Measurements from ENCODE around the gene EIF5A. TPM values are rescaled to one million over a fixed set of nuclear protein-coding genes. Genes with fewer than 3 reads are reported as not detected.

EIF5A gene
- 422 and 483 TPM in 2 replicates for total RNA-seq

DNA sequence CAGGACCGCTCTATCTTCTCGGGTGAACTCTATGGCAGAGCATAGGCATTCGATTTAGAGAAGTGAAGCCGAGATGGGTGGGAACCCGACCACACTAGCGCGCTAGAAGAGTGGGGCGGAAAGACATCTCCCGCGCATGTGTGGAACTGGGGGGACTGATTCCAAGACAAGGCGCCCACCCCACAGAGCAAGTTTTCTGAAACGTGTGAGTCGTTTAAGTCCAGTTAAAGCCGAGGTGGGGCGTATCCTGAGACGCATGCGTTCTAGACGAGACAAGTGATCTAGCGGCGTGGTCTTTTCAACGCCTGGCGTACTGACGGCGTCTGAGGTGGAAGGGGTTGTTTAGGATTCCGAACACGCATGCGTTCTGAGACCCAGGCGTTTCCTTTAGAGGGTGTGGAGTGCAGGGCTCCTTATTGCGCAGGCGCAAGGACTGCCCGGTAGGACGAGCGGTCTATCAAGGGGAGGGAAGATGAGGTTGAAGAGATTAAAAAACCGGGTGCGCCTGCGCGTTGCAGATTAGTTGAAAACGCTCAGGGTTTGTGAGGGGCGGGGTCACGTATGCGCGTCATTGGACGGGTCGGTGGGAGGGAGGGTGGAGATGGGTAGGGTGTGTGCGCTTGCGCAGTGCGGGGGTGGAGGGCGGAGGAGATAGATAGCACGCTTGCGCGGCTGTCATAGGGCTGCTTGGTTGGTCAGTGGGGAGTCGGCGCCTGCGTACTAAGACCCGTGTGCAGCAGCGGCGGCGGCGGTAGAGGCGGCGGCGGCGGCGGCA, at the start of gene EIF5A:
Gene EIF5A (plus strand): TSS at position 718 of the 775 bp plus-strand sequence. CDS start 2,008 bp downstream, outside the sequence.

DNA sequence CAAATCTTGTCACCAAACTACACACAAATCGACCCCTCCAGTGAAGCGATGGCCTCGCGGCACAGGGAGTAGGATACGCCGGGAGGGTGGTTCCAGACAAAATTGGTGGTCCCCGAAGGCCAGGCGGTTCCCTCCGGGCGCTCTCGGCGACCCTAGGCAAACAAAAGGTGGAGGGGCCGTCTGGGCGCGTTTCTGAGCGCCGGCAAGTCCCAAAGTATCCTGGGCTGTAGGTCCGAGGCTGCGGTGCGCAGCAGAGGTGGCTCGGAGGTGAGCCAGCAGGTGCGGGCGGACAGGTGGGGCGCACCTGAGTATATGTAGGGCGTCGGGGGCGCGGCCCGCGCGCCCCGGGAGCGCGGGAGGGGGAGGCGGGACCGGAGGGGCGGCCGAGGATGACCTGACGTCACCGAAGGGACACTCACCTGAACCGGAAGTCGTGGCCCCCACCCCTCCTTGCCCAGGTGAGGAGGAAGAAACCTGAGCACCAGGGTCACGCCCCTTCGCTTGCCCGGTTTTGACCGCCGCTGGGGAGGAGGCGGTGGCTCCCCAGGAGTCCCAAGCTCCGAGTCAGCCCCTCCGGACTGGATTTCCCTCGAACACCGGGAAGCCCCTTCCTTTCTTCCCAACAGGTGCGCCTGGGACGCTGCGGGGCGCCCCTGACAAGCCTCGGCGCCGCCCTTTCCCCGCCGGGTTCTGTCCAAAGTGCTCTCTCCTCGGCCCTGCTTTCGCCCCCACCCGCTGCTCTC, 45.1 kb upstream of the EIF5A start, which contains the start of gene CLDN7:
Gene CLDN7 (minus strand): TSS at position 287 of the 743 bp plus-strand sequence. CDS start 435 bp downstream, outside the sequence.

DNA sequence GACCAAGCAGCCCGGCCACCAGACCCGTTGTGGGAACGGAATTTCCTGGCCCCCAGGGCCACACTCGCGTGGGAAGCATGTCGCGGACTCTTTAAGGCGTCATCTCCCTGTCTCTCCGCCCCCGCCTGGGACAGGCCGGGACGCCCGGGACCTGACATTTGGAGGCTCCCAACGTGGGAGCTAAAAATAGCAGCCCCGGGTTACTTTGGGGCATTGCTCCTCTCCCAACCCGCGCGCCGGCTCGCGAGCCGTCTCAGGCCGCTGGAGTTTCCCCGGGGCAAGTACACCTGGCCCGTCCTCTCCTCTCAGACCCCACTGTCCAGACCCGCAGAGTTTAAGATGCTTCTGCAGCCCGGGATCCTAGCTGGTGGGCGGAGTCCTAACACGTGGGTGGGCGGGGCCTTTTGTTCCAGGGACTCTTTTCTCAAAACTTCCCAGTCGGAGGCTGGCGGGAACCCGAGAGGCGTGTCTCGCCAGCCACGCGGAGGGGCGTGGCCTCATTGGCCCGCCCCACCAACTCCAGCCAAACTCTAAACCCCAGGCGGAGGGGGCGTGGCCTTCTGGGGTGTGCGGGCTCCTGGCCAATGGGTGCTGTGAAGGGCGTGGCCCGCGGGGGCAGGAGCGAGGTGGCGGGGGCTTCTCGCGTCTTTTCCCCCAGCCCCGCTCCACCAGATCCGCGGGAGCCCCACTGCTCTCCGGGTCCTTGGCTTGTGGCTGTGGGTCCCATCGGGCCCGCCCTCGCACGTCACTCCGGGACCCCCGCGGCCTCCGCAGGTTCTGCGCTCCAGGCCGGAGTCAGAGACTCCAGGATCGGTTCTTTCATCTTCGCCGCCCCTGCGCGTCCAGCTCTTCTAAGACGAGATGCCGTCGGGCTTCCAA, 26.1 kb upstream of the EIF5A start, which contains the start of gene SLC2A4:
Gene SLC2A4 (plus strand): TSS at position 645 of the 879 bp plus-strand sequence. CDS start 217 bp downstream, at position 862.

DNA sequence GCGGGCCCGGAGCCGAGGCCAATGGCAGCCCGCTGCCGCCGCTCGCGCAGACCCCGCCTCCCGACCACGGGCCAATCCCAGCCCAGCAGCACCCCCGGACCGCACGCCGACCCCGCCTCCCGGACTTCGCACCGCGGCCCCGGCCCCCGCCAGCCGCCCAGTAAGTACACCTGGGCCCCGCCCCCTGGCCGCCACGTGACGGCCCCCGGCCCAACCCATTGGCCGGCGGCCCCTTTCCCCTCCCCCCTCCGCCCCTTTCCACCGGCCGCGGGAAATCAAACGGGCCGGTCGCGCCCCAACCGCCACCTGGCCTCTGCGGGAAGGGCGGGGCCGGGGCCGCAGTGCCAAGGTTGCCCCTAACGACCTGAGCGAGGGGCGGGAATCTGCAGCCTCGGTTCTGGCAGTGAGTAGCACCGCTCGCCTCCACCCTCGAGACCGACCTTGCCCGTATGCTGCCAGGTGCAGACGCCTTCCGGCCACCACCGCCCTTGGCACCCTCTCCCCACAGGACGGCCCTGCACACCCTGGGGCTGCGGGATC, 12.7 kb upstream of the EIF5A start, which contains the start of gene YBX2:
Gene YBX2 (minus strand): TSS at position 26 of the 540 bp plus-strand sequence. CDS start 139 bp downstream, outside the sequence.

DNA sequence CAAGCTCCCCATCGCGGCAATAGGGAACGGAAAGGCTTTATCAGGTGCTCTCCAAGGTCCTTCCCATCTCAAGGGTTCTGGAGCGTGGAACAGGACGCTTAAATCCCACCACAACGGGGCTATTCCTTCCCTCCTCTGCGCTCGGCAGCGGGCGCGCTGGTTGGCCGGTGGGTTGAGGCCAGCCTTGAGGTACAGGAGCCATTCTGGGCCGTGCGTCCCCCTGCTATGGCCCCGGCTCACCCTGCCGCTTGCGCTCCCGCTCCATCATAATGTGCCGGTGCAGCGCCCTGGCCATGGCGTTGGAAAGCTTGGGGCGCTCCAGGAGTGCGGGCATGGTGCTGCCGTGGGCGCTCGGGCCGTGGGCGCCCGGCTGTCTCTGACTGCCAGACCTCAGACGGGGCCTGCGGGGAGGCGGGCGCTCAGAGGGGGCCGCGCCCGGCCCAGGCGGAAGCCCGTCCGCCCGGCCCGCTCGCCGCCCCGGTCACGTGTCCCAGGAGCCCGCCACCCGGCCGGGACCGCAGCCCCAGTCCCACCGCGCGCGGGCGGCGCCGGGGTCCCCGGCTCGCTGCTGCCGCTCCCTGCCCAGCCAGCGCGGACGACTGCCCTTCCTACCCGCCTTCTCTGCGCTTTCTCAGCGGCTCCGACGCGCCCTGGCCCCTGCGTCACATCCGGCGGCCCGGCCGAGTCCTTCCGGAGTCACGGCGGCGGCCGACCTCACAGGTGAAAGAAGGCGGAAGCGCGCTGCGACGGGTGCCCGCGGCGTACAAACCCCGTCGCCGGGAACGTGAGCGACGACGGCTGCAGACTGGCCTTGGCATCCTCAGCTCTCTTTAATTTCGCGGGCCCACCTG, 7.5 kb downstream of the EIF5A start, which contains the start of gene GPS2:
Gene GPS2 (minus strand): TSS at position 642 of the 851 bp plus-strand sequence. CDS start 308 bp downstream, at position 334.

DNA sequence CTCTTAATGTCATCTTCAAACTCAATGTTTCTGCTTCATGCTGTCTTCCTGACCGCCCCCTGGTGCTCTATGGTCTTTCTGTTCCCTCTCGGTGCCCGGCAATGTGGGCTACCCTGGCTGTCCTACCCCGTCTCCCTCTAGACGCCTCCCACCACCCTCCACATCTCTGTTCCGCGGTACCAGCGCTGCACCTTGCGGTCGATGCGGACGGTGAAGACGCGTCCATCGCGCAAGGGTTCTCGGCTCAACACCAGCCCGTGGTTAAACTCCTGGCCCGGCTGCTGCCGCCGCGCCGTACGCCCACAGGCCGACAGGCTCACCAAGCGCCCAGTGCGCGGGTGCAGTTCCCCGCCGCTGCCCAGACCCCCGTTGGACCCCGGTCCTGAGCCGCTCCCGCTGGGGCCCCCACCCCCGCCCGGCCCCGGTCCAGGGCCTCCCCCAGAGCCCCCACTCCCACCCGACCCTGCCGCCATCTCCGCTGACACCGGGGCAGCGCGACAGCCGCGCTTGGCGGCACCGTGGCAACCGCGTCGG, 21.5 kb downstream of the EIF5A start, which contains the start of gene NEURL4:
Gene NEURL4 (minus strand): TSS at position 496 of the 534 bp plus-strand sequence. CDS start 23 bp downstream, at position 473.

DNA sequence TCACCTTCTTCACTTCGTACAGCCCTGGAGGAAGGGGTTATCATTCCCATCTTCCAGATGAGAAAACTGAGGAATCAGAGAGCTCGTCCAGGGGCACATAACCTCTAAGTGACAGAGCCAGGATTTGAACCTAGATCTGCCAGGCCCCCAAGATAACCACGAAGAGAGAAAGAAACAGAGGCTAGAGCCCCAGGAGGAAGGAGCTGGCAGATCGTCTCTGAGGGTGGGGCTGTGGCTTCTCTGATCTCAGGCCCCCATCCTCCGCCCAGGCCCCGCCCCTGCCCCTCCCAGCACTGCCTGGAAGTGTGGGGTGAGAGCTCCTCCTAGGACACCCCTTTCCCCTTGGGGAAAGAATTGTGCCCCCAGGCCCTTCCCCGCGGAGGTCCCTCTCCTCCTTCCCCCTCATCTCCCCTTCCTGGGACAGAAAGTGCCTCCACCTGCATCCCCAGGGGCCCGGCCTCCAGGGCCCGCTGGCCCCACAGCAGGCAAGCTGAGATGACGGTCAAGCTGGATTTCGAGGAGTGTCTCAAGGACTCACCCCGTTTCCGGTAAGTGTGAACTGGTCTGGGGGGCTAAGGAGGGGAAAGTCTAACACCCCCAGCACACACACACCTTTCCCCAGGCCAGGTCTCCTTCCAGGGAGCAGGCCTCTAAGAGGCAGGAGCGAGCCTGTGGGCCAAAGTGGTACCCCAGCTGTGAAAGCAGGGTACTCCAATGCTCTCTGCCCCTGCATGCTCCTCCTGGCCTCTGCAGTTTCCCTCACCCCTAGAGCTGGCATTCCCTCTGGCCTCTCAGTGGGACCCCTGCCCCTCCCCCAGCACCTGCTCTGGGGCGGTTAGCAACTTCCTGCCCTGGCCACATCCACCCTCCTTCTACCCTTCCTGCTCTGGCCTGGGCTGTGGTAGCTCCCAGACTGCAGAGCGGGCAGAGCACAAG, 29.1 kb downstream of the EIF5A start, which contains the start of gene ACAP1:
Gene ACAP1 (plus strand): TSS at position 290 of the 936 bp plus-strand sequence. CDS start 206 bp downstream, at position 496.

DNA sequence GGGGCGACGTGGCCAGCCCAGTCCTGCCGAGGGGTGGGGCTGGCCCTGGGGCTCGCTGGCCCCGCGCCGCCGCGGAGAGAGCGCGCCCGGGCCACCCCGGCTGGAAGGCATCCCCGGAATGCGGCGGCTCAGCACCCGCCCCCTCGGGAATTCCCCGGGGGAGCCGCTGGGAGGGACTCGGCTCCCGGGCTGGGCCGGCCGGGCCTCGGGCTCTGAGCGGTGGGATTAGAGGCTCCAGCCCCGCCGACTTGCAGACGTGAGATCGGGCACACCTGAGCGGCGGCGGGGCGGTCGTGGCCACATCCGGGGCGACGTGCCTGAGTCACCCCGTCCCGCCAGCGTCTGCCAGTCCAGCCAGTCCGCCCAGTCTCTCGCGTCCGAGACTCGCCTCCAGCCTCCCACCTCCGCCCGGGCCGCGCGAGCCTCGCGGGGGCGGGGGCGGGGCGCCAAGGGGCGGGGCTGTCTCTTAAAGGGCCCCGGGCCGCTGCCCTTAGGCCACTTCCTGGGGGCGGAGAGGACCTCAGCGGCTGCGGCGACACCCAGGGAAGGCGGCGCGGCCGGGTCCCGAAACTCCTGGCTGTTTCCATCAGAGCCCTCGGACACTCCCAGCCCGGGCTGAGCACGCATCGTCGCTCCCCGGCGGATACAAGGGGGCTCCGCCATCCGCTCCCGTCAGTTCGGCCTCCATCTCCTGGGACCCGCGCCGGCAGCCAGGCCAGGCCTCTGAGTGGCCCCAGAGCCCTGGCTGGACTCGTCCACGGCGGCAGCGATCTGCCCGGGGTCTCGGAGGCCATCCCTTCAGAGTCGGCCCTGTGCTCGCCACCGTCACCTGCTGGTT, 44.5 kb downstream of the EIF5A start, which contains the start of gene KCTD11:
Gene KCTD11 (plus strand): TSS at position 498 of the 838 bp plus-strand sequence.

DNA sequence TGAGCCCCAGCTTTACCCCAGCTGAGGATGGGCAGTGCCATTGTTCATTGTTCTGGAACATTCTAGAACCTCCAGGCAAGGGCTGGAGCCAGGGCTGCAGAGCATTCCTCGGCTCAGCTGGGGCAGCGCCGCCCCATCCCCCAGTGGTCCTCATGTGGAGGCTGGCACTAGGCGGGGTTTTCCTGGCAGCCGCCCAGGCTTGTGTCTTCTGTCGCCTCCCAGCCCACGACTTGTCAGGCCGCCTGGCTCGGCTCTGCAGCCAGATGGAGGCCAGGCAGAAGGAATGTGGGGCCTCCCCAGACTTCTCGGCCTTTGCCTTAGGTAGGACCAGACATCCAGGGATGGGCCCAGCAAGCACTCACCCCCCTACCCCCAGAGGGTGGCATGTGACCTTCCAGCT, 47.6 kb downstream of the EIF5A start, which contains the start of gene TMEM95:
Gene TMEM95 (plus strand): TSS at position 104 of the 400 bp plus-strand sequence. CDS start 49 bp downstream, at position 153.

Other genes starting within 250 kb of the EIF5A start
- 3.1 TPM in 2 replicates for gene CLEC10A, start 227.4 kb upstream of the EIF5A start, total RNA-seq
- gene ASGR2, start 192.8 kb upstream of the EIF5A start, total RNA-seq: not detected in 2 replicates
- gene ASGR1, start 128.3 kb upstream of the EIF5A start, total RNA-seq: 26.4 and 28.8 TPM in 2 replicates
- 7.0 and 7.2 TPM in 2 replicates for gene DLG4, start 87.8 kb upstream of the EIF5A start, total RNA-seq
- 194 and 227 TPM in 2 replicates for gene ACADVL, start 87.7 kb upstream of the EIF5A start, total RNA-seq
- 28.4 and 28.5 TPM in 2 replicates for gene DVL2, start 73.1 kb upstream of the EIF5A start, total RNA-seq
- gene PHF23, start 68.2 kb upstream of the EIF5A start, total RNA-seq: 38.6 and 39.7 TPM in 2 replicates
- 131 and 147 TPM in 2 replicates for gene GABARAP, start 65.2 kb upstream of the EIF5A start, total RNA-seq
- 23.2 and 25.1 TPM in 2 replicates for gene CTDNEP1, start 55.9 kb upstream of the EIF5A start, total RNA-seq
- 31.9 and 36.9 TPM in 2 replicates for gene ELP5, start 55.4 kb upstream of the EIF5A start, total RNA-seq
- gene CLDN7, start 45.1 kb upstream of the EIF5A start, total RNA-seq: 0.76 and 1.5 TPM in 2 replicates
- 0.69 and 1.6 TPM in 2 replicates for gene SLC2A4, start 25.9 kb upstream of the EIF5A start, total RNA-seq
- gene YBX2, start 13.0 kb upstream of the EIF5A start, total RNA-seq: under 0.01 and 0.33 TPM in 2 replicates
- gene GPS2, start 7.7 kb downstream of the EIF5A start, total RNA-seq: 25.7 and 28.0 TPM in 2 replicates
- gene NEURL4, start 21.7 kb downstream of the EIF5A start, total RNA-seq: 9.8 and 13.7 TPM in 2 replicates
- 0.43 TPM in 1 of 2 replicates, not detected in the other for gene ACAP1, start 28.9 kb downstream of the EIF5A start, total RNA-seq
- 2.1 and 2.8 TPM in 2 replicates for gene KCTD11, start 44.5 kb downstream of the EIF5A start, total RNA-seq
- gene TMEM95, start 47.5 kb downstream of the EIF5A start, total RNA-seq: not detected in 2 replicates
- gene TNK1, start 73.5 kb downstream of the EIF5A start, total RNA-seq: 1.3 and 2.3 TPM in 2 replicates
- 15.1 and 15.6 TPM in 2 replicates for gene PLSCR3, start 86.9 kb downstream of the EIF5A start, total RNA-seq
- 144 and 158 TPM in 2 replicates for gene TMEM256, start 96.5 kb downstream of the EIF5A start, total RNA-seq
- 1.2 and 1.3 TPM in 2 replicates for gene NLGN2, start 100.2 kb downstream of the EIF5A start, total RNA-seq
- gene SPEM1, start 112.7 kb downstream of the EIF5A start, total RNA-seq: not detected in 2 replicates
- not detected in 2 replicates for gene SPEM2, start 118.0 kb downstream of the EIF5A start, total RNA-seq
- not detected in 2 replicates for gene SPEM3, start 121.2 kb downstream of the EIF5A start, total RNA-seq
- 7.6 and 9.8 TPM in 2 replicates for gene TMEM102, start 127.8 kb downstream of the EIF5A start, total RNA-seq
- 0.17 and 0.22 TPM in 2 replicates for gene FGF11, start 131.9 kb downstream of the EIF5A start, total RNA-seq
- 9.9 and 12.0 TPM in 2 replicates for gene CHRNB1, start 137.4 kb downstream of the EIF5A start, total RNA-seq
- gene ZBTB4, start 172.0 kb downstream of the EIF5A start, total RNA-seq: 8.9 and 9.1 TPM in 2 replicates
- not detected in 2 replicates for gene SLC35G6, start 173.8 kb downstream of the EIF5A start, total RNA-seq
- gene POLR2A, start 176.7 kb downstream of the EIF5A start, total RNA-seq: 68.2 and 79.4 TPM in 2 replicates
- gene TNFSF12, start 241.4 kb downstream of the EIF5A start, total RNA-seq: 6.3 and 9.1 TPM in 2 replicates